Activated CD4-positive, alpha-beta T cell treated with anti-CD3 and anti-CD28 coated beads for 48 hours (primary cell): ENCODE data around the gene RASL11A.
"Not testable (repeated sequence)": the region's sequence is repeated elsewhere in the genome, so short reads cannot be mapped to it uniquely, and the experiment has no call there.

Experiments used
- DNase-seq: peaks from one replicate; pipeline ENCODE4 v3.0.0-alpha.2; 2020

The RASL11A gene

GRCh38 chr13:27269114-27269665 is 1.4 kb upstream of the RASL11A start:
- no peak for DNase-seq

GRCh38 chr13:27271570-27272096 is 1.0 kb downstream of the RASL11A start:
- no peak for DNase-seq

- DNase-seq, result no peak
These were observed 3.2 kb downstream of the RASL11A start for GRCh38 chr13:27273658-27274425.

- DNase-seq, result no peak
These were observed 4.0 kb downstream of the RASL11A start for GRCh38 chr13:27274631-27275030.

GRCh38 chr13:27276188-27276587 is 5.6 kb downstream of the RASL11A start:
- DNase-seq, result no peak

GRCh38 chr13:27279506-27279905 is 8.9 kb downstream of the RASL11A start:
- DNase-seq, result no peak

GRCh38 chr13:27280009-27280656 is 9.5 kb downstream of the RASL11A start:
- no peak for DNase-seq

- no peak for DNase-seq
These were observed 10.2 kb downstream of the RASL11A start for GRCh38 chr13:27280841-27281240.

- no peak for DNase-seq
These were observed 10.8 kb downstream of the RASL11A start for GRCh38 chr13:27281420-27281819.

GRCh38 chr13:27283906-27284493 is 13.4 kb downstream of the RASL11A start:
- DNase-seq, result peak; percentile 22

GRCh38 chr13:27288392-27288791 is 17.8 kb downstream of the RASL11A start:
- no peak for DNase-seq

GRCh38 chr13:27289011-27289665 is 18.5 kb downstream of the RASL11A start:
- no peak for DNase-seq

- no peak for DNase-seq
These were observed 20.1 kb downstream of the RASL11A start for GRCh38 chr13:27290715-27291114.

- not testable (repeated sequence) for DNase-seq
These were observed 21.3 kb downstream of the RASL11A start for GRCh38 chr13:27291967-27292366.

- no peak for DNase-seq
These were observed 22.6 kb downstream of the RASL11A start for GRCh38 chr13:27293076-27293691.

GRCh38 chr13:27293873-27294515 is 23.4 kb downstream of the RASL11A start:
- no peak for DNase-seq

- peak; percentile 29 for DNase-seq
These were observed 24.5 kb downstream of the RASL11A start for GRCh38 chr13:27295096-27295495.

GRCh38 chr13:27295660-27296059 is 25.0 kb downstream of the RASL11A start:
- DNase-seq, result no peak

- DNase-seq, result no peak
These were observed 25.9 kb downstream of the RASL11A start for GRCh38 chr13:27296496-27296895.

GRCh38 chr13:27298849-27299248 is 28.2 kb downstream of the RASL11A start:
- no peak for DNase-seq

- not testable (repeated sequence) for DNase-seq
These were observed 29.8 kb downstream of the RASL11A start for GRCh38 chr13:27300406-27300805.
